Activated CD8-positive, alpha-beta memory T cell treated with anti-CD3 and anti-CD28 coated beads, Interleukin-2, amount 50 U/mL, for 48 hours (primary cell): ENCODE measurements around the gene MX2.
"Not testable (repeated sequence)": the region's sequence is repeated elsewhere in the genome, so short reads cannot be mapped to it uniquely, and the experiment has no call there.

ENCODE experiments used
- DNase-seq: peaks from one replicate; pipeline ENCODE4 v3.0.0-alpha.2; 2020

Gene MX2

DNA sequence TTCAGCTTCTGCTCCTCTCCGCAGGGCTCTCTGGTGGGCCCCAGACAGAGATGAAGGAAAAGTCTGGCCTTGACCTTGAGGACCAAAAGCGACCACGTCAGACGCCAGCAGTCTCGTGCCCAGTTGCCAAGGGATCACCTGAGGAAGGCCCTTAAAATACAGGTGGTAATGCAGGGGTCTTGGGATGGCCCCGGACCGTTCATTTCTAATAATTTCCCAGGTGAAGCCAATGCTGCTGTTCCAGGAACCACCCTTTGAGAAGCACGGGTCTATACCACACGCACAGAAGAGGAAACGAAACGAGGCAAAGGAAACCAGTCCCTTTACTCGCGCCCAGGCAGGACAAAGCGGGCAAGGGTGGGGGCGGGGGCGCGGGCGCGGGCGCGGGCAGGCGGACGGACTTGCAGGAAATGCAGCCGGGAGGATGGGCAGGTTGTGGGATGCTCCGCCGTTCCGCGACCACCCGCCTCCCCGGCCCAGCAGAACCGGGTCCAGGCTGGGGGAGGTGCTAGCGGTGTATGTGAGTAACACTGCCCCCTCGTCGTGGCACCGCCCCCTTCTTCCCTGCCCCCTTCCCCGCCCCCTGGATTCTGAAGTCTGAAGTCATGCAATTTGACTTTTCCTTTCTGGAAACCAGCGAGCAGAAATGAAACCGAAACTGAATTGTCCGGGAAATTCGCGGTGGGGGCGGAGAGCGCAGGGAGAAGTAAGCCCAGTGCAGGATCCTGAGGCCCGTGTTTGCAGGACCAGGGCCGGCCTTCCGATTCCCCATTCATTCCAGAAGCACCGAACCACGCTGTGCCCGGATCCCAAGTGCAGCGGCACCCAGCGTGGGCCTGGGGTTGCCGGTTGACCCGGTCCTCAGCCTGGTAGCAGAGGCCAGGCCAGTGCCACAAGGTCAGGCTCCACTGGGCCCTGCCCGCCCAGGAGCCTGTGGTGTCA lies 58.4 kb downstream of the MX2 start:
- peak; percentile 70 for DNase-seq

DNA sequence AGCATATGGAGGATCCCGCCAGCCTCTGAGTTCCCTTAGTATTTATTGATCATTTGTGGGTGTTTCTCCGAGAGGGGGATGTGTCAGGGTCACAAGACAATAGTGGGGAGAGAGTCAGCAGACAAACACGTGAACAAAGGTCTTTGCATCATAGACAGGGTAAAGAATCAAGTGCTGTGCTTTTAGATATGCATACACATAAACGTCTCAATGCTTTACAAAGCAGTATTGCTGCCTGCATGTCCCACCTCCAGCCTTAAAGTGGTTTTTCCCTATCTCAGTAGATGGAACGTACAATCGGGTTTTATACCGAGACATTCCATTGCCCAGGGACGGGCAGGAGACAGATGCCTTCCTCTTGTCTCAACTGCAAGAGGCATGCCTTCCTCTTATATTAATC lies 59.2 kb downstream of the MX2 start:
- DNase-seq: not testable (repeated sequence)

DNA sequence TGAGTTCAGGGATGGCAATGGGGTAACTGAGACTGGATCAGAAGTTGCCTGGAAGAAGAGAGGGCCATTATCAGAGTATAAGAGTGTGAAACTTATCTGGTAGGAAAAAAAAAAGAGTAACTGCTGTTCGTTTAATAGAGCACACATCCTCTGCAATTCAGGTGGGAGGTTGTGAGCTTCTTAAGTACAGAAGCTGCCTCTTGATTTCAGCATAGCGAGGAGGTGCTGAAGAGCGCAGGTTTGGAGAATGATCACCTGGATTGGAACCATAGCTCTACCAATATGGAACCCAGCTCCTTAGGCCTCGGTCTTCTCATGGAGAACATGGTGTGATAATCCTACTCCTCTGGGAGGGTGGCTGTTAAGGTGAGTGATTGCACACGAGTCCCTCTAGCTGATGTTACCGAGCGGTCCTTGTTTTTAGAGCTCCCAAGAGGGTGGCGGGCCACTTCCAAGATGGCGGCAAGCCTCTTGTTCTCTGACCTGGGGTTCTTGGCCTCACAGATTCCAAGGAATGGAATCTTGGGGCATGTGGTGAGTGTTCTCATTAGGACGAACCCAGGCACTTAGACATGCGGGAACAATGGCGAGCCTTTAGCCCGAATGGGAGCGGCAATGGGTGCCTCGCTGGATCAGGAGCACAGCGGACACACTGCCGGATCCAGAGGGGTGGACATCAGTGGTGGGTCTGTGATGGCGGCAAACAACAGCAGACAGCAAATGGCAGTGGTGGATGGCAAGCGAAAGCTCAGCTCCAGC lies 60.9 kb downstream of the MX2 start:
- DNase-seq: no peak

DNA sequence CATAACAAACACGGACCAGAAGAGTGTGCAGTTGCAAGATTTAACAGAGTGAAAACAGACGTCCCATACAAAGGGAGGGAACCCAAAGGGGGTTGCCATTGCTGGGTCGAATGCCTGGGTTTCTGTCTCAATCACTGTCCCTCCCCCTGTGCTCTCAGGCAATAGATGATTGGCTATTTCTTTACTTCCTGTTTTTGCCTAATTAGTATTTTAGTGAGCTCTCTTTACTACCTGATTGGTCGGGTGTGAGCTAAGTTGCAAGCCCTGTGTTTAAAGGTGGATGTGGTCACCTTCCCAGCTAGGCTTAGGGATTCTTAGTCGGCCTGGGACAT lies 61.4 kb downstream of the MX2 start:
- peak; percentile 37 for DNase-seq

DNA sequence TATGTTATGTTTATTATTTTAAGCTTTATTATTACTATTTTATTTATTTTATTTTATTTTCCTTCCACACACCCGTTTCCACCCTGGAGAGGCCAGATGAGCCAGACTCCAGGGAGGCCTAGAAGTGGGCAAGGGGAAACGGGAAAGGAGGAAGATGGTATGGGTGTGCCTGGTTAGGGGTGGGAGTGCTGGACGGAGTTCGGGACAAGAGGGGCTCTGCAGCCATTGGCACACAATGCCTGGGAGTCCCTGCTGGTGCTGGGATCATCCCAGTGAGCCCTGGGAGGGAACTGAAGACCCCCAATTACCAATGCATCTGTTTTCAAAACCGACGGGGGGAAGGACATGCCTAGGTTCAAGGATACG lies 63.7 kb downstream of the MX2 start:
- no peak for DNase-seq

DNA sequence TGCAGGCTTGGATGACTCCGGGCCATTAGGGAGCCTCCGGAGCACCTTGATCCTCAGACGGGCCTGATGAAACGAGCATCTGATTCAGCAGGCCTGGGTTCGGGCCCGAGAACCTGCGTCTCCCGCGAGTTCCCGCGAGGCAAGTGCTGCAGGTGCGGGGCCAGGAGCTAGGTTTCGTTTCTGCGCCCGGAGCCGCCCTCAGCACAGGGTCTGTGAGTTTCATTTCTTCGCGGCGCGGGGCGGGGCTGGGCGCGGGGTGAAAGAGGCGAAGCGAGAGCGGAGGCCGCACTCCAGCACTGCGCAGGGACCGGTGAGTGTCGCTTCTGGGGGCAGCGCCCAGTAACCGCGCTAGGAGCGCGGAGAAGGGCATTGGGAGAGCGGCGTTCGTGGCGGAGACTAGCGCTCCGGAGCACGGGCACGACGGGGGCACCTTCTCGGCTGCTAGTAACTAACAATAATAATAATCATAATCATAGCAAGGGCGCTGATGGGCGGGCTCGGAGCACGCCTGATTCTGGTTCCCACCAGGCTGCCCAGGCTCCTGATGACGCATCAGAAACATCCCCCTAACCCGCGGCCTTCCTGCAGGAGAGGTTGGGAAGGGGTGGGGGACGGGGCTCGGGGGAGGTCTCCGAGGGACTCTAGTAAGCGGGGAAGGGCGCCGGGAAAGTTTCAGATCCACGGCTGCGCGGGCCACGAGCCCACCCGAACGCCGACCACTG lies 64.3 kb downstream of the MX2 start, which contains the start of gene MX1:
MX1 (plus strand) TSS at position 286 of the 722 bp plus-strand sequence. CDS start 5,832 bp downstream, outside the sequence.
- DNase-seq: peak; percentile 90

DNA sequence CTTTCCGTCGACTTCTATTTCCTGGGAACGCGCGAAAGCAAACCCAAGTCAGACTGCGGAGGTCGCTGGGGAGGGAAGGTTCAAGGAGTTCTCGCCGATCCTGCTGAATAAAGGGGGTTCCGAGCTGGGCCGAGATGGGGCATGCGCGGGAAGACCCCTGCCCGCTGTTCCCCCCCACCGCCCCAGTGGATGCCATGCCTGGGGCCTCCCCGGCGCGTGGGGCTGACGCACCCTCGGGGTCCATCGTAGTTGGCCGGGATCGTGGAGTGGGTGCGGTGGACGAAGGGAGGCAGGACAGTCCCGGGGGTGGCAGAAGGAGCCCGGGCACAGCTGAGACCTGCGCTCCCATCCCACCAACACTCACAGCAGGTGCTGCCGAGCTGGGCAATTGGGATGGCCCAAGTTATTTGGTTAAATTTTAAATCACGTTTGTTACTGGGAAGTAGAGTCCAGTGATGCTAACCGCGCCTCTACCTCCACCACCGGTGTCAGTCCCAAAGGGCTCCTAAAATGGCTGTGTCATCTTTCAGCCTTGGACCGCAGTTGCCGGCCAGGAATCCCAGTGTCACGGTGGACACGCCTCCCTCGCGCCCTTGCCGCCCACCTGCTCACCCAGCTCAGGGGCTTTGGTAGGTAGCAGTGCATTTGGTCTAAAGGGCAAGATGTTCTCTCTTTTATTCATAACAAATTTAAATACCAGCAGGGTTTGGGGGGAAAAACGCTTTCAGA lies 65.0 kb downstream of the MX2 start:
- peak; percentile 54 for DNase-seq

DNA sequence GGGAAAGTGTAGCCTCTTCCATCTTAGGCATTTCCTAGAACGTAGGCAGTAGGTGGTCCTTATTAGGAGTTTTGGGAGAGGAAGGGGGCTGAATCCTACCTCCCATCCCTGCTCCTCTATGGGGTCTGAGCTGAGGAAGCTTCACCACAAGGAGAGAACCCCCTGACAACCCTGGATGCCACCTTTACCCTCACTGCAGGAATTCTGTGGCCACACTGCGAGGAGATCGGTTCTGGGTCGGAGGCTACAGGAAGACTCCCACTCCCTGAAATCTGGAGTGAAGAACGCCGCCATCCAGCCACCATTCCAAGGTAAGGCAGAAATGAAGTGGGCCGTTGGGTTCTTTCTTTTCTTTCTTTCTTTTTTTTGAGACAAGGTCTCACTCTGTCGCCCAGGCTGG lies 65.7 kb downstream of the MX2 start:
- peak; percentile 44 for DNase-seq

DNA sequence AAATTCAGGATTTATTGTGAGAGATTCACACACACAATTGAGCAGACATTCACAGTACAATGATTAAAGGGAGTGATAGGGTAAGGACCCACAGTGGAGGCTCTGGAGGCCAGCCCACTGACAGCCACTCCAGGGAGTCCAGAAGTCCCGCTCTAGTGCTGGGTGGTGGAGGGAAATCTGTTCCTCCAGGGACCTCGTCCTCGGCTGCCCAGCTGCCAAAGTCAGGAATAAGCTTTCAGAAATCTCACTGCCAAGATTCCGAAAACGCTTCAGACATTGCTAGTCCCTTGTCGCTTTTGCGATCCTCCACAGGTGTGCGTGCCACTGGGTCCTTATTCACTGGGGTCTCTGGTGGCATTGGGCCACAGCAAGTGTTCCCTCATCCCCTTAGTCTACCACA lies 66.5 kb downstream of the MX2 start:
- peak; percentile 42 for DNase-seq

DNA sequence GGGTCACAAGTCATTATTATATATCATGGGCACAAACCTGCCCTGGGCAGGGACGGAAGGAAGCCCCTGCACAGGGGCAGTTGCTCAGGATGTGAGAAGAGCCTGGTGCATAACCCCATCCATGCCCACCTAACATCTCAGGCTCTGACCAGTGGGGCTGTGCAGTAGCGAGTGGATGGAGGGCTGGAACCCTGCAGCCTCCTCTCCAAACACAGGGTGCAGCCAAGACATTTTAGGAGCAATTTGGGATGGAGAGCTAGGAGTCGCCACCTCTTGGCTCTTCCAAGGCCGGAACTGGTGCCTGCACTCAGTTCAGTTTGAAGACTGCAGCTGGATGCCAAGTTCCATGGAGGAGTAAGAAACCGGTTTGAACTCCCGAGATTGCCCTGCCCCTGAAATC lies 67.0 kb downstream of the MX2 start:
- peak; percentile 29 for DNase-seq

DNA sequence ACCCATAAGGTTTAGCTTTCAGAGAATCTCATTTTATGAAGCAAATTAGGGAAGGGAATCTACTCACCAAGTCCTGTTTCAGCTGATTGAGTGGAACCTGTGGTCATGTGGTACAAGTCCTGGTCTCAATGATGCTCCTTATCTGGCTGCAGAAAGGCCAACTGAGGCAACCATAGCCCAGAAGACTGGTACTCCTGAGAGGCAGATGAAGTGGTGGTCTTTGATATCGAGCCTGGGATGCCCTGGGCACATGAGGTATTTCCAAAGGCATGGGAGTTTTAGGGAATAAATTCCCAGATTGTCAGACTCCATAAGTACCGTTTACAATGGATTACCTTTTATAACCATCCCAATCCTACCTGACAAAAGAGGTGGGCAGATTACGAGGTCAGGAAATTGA lies 67.5 kb downstream of the MX2 start:
- DNase-seq: peak; percentile 28

DNA sequence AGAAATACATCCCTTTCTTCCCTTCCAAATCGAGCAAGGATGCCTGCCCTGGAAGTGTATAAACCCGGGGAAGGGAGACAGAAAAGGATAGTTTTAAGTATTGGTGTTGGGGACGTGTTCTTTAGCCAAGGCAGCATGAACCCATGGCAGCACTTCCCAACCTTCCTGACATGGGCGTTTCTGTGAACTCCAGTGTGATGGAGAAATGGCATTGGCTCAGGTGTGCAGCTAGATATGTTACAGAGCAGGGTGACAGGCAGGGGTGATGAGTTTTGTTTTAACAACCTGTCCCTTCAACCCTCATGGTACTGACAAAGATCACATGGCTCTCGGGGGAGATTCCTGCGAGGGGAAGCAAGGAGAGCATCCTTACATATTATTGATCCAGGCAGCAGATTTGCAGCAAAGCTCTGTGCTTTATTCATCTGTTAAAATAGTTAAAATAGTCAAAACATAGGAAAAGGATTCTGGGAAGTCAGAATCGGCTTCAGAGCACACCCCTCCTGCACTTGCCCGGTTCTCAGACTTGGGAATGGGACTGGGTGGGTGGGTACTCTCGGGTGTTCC lies 68.2 kb downstream of the MX2 start:
- peak; percentile 20 for DNase-seq

DNA sequence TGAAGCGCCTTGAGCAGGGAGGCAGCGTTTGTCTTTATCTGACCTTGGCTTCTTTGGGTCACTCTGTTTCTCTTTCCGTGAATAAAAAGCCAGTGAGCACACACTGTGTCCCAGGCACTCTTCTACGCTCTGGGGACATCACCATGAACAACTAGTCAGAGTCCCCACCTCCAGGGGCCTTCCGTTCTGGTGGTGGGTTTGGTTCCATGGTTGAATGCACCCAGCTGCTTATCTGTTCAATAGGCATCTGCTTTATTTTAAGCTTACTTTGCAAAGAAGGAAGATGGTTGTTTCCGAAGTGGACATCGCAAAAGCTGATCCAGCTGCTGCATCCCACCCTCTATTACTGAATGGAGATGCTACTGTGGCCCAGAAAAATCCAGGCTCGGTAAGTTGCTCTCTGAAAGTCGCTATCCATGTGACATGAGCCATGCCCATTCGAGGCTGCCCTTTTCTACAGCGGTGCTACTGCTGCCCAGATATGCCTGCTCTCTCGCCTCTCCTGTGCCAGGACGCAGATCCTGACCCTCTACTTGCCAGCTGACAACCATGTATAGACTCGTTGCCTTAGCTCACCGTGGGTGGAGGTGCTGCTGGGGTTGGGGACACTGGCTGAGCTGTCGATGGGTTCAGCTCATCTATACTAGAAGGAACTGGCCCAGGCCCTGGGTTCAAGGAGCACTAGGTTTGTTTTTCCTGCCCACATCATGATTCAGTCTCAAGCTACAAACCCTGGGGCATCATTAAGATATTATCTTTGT lies 70.1 kb downstream of the MX2 start:
- DNase-seq: peak; percentile 44

DNA sequence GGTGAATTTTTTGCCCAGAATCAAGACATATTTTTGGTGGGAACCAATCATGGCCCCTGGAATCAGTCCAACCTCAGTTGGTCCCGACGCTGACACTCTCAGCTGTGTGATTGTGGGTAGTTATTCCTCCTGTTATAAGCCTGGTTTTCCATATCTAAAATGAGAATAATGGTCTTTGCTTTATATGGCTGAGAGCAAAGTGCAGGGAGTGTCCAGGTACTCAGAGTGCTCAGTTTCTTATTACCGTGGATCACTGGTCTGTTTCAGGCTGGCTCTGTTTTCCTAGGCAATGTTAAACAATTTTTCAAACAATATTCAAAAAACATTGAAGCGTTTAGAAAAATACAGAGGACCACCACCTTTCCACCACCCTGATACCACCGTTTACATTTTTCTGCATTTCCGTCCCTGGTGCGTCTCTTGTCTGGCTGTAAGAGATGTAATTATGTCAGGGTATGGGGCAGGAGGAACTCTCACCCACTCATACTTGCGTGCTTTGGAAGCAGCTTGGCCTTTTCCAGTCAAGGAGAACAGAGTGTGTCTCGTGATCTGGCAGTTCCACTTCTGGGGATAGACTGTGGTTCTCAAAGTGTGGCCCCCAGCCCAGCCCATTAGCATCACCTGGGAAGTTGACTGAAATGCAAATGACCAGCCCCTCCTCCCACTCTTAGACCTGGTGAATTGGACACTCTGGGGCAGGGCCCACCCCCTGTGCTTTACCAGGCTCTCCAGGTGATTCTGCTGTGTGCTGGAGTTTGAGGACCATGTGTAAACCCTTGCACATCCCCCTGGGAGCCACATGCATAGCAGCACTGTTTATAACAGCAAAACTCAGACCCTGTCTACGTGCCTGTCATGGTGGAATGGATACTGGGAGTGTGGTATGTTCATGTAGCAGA lies 71.0 kb downstream of the MX2 start:
- DNase-seq: peak; percentile 33

DNA sequence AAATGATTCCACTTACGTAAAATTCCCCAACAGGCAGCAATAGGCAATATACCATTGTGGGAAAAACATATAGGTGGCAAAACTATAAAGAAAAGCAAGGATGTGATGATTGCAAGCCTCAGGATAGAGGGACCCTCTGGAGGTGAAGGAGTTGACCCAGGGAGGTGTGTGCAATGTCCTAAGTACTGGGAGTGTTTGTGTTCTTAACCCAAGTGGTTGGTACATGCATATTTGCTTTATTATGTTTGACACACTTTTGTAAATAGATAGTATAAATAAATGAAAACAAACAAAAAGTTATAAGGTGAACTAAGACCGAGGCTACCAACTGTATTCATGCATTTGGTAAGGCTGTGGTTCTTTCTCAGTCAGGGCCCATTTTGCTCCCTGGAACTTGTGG lies 71.7 kb downstream of the MX2 start:
- no peak for DNase-seq

DNA sequence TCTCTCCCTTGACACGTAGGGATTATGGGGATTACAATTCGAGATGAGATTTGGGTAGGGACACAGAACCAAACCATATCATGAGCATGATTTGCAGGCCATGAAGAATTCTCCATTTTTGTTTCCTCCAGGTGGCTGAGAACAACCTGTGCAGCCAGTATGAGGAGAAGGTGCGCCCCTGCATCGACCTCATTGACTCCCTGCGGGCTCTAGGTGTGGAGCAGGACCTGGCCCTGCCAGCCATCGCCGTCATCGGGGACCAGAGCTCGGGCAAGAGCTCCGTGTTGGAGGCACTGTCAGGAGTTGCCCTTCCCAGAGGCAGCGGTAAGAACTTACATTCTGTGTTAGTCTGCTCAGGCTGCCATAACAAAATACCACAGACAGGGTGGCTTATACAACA lies 73.9 kb downstream of the MX2 start:
- DNase-seq: peak; percentile 35

DNA sequence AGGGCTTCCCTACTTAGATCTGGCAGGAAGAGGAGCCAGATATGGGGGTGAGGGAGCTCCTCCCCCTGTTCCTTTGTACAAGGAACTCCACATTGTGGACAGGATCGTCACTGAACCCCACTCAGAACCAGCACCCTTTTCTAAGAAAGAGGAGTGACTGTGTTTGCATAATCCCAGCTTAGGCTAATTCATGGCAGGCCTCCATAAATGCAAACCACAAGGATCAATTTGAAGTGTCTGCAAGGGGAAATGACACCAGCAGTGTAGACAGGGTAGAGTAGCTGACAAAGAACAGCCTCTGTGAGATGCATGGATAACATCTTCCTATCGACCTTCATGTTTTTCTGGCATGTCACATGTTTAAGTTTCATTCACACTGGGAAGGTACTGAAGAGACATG lies 75.9 kb downstream of the MX2 start:
- peak; percentile 18 for DNase-seq

DNA sequence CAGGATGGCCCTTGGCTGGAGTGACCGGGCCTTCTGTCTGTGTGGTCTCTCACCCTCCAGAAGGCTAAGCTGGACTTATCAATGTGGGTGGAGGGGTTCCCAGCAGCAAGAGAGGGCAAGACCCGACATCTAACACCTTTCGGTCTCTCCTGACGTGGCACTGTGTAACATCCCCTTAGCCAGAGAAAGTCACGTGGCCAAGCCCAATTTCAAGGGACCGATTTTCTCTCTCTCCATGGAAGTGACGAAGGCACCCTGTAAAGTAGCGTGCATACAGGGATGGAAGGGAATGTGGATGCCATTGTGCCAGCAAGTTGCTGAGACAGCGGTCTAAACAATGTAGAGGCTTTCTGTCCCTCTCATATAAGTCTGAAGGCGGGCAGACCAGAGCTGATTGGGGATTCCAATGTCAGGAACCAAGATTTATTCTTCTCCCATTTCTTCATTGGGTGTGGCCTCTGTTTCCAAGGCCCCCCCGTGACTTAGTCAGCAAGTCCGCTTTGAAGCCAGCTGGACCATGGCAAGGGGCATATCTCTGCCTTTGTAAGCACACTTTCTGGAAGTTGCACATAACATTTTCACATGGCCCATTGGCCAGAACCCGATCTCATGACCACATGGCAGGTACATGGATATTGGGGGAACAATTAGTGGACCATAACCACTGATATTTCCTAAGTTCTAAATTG lies 76.7 kb downstream of the MX2 start:
- peak; percentile 32 for DNase-seq

DNA sequence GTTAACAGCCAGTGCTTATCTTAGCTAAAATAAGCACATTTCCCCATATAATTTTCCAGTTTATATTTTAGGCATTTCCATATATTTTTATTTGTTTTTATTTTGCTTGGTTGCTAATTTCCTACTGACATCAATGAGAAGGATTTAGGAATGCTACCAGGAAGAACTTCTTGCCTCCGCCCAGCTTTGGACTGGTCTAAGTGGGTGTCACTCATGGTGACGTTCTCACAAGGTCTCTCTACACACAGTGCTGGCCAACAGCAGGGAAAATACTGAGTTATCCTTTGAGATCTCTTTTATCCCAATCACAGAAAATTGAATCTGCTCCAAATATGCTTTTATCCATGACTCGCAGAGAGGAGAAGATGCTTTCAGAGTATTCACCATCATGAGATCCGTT lies 77.4 kb downstream of the MX2 start:
- DNase-seq: no peak

DNA sequence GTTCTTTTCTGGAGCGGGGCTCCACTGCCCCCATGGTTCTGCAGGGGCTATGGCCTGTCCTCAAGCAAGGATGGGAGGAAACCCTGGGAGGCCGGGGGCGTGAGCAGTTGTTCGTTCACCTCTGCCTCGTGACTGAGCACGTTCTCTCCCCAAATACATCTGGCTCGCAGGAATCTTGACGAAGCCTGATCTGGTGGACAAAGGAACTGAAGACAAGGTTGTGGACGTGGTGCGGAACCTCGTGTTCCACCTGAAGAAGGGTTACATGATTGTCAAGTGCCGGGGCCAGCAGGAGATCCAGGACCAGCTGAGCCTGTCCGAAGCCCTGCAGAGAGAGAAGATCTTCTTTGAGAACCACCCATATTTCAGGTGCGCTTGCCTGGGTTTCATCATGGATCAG lies 79.7 kb downstream of the MX2 start:
- DNase-seq: no peak
